HepG2 (cell line): ENCODE data around the gene STIM1.

Source experiments
- AKAP8 ChIP-seq: sonication (generic); formaldehyde crosslinking; IDR thresholded peaks from 2 replicates; pipeline ENCODE4 v1.5.1; 2020; ENCODE audit warnings: mild to moderate bottlenecking, missing genetic modification reagents
- ATF4 ChIP-seq, 2 experiments: fragments of 450-650 bp in 1 of 2; sonication (generic) in 1 of 2; formaldehyde crosslinking; IDR thresholded peaks; 2 replicates each; pipeline versions ENCODE4 v1.5.0 to v1.8.0; 2020 to 2022; ENCODE audit warnings: mild to moderate bottlenecking in 1 of 2, missing genetic modification reagents in 1 of 2
- CEBPZ ChIP-seq: IDR thresholded peaks from 2 replicates; pipeline ENCODE4 v1.6.1; 2012; ENCODE audit warnings: low read length, improper control_type of control experiment
- CTCF ChIP-seq: sonication (generic); formaldehyde crosslinking; IDR thresholded peaks from 2 replicates; pipeline ENCODE4 v1.5.0; 2020; ENCODE audit warnings: mild to moderate bottlenecking, missing genetic modification reagents, moderate library complexity
- MTF1 ChIP-seq: sonication (generic); formaldehyde crosslinking; IDR thresholded peaks from 2 replicates; pipeline ENCODE4 v1.5.0; 2020; ENCODE audit warnings: missing genetic modification reagents
- POLR2A ChIP-seq, 2 experiments: IDR thresholded peaks; 2 replicates each; pipeline ENCODE4 v1.6.1; 2011; ENCODE audit warnings: low read depth in 2 of 2, low read length in 2 of 2, mild to moderate bottlenecking in 1 of 2, moderate library complexity in 1 of 2; ENCODE audit not compliant: insufficient read depth in 1 of 2
- ZNF660 ChIP-seq: sonication (generic); formaldehyde crosslinking; IDR thresholded peaks from 2 replicates; pipeline ENCODE4 v1.5.1; 2020; ENCODE audit warnings: mild to moderate bottlenecking, low read depth, missing genetic modification reagents, borderline replicate concordance

GRCh38 chr11:3808861-3809623, 46.4 kb upstream of the STIM1 start:
- TF ChIP-seq ZNF660 (CRISPR knock-in tag) = no peak
- TF ChIP-seq CEBPZ = no peak
- TF ChIP-seq CTCF (CRISPR knock-in tag) = peak; percentile 72
- no peak for TF ChIP-seq POLR2A (IDR thresholded peaks at IDR 0.05; ENCODE audit: insufficient read depth in 1 of 2, low read depth in 2 of 2, low read length in 2 of 2)
- TF ChIP-seq AKAP8 (CRISPR knock-in tag) = no peak
- TF ChIP-seq ATF4 (CRISPR knock-in tag; IDR thresholded peaks at IDR 0.05) = no peak
- no peak for TF ChIP-seq MTF1 (CRISPR knock-in tag)
